GM12864 (cell line): Measurements from ENCODE around the gene TRAPPC2B.

Experiments
- DNase-seq: peaks from one replicate; pipeline ENCODE4 v3.0.0-alpha.2; 2011; ENCODE audit warnings: low read depth
- H3K4me3 ChIP-seq: 2 replicates; pipeline ENCODE4 v1.5.1; 2011; ENCODE audit warnings: mild to moderate bottlenecking, low read depth, low read length, control low read depth
- TF ChIP-seq, protein P1 (sequence below): IDR thresholded peaks from 2 replicates; pipeline ENCODE4 v1.5.1; 2011; ENCODE audit warnings: low read depth, mild to moderate bottlenecking, moderate library complexity, low read length, control low read depth, inconsistent platforms; ENCODE audit errors: missing control alignments

The TRAPPC2B gene

GRCh38 chr19:57350877-57351805 lies 12.2 kb upstream of the TRAPPC2B start, which contains the start of gene ZNF304:
TSS of gene ZNF304 (plus strand) at chr19:57351271. CDS start at chr19:57351665, 394 bp downstream.
- TF ChIP-seq, protein P1, sequence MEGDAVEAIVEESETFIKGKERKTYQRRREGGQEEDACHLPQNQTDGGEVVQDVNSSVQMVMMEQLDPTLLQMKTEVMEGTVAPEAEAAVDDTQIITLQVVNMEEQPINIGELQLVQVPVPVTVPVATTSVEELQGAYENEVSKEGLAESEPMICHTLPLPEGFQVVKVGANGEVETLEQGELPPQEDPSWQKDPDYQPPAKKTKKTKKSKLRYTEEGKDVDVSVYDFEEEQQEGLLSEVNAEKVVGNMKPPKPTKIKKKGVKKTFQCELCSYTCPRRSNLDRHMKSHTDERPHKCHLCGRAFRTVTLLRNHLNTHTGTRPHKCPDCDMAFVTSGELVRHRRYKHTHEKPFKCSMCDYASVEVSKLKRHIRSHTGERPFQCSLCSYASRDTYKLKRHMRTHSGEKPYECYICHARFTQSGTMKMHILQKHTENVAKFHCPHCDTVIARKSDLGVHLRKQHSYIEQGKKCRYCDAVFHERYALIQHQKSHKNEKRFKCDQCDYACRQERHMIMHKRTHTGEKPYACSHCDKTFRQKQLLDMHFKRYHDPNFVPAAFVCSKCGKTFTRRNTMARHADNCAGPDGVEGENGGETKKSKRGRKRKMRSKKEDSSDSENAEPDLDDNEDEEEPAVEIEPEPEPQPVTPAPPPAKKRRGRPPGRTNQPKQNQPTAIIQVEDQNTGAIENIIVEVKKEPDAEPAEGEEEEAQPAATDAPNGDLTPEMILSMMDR, result no peak
- DNase-seq, result peak; percentile 81
- H3K4me3 ChIP-seq, result peak within 1 kb of the TSS; percentile 92

DNA sequence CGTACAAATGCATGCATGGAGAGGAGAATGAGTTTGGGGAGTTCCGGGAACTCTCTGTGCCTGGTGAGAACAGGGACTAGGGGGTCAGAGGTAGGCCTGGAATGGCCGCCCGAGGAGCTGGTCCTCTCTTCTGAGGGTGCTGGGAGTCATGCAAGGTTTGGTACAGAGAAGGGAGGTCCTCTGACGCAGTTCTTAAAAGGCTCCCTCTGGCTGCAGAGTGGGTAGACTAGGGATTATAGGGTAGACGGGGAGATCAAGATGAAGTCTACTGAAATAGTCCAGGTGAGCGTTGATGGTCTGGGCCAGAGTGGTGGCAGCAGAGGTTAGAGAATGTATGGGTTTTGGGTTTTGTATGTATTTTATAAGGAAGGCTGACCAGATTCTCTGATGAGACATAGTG lies 11.5 kb upstream of the TRAPPC2B start:
- H3K4me3 ChIP-seq, result peak overlapping the region; percentile 92
- TF ChIP-seq, protein P1, result no peak
- no peak for DNase-seq

DNA sequence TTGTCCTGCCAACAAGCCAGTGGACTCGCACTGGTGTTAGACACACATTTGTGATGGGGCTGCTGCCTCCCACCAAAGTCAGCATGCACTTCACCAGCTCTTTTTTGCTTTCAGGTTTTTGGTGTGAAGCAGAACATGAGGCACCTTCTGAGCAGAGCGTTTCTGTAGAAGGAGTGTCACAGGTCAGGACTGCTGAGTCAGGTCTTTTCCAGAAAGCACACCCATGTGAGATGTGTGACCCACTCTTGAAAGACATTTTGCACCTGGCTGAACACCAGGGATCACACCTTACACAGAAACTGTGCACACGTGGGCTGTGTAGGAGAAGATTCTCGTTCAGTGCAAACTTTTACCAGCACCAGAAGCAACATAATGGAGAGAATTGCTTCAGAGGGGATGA lies 7.4 kb upstream of the TRAPPC2B start:
- TF ChIP-seq, protein P1, result no peak
- no peak overlapping the region for H3K4me3 ChIP-seq
- no peak for DNase-seq

GRCh38 chr19:57357406-57357805 lies 5.9 kb upstream of the TRAPPC2B start:
- TF ChIP-seq, protein P1, result no peak
- no peak overlapping the region for H3K4me3 ChIP-seq
- no peak for DNase-seq

DNA sequence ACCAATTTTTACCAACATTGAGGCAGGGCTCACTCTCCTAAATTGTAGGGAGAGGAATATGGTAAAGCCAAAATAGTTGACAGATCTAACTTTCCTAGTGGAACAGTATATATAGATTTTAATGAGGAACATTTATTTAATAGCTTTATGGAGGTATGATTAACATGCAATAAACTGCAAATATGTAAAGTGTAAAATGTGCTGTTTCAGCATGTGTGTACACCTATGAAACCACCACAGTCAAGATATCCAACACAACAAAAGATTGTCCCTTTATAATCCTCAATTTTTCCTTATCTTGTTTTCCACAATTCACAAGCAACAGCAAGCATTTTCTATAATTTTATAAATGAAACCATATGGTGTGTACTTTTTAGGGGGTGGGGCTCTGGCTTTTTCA lies 4.1 kb upstream of the TRAPPC2B start:
- no peak for DNase-seq
- no peak overlapping the region for H3K4me3 ChIP-seq
- TF ChIP-seq, protein P1, result no peak

DNA sequence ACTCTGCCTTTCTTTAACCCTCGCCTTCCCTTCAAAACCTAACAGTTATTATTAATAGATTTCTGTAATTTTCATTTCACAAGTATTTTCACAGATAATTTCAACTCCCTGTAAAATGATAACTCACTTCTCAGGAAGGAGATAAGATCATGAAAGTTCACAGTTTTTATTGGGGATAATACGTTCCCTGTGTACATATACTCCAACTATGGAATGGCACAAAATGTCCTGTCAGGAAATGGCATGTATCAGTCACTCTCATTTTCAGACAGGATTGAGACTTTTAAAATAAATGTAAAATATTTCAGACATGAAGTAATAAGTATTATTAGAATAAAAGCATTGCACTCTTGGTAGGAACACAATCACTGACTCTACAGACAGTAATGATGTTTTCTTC lies 932 bp upstream of the TRAPPC2B start:
- DNase-seq, result no peak
- H3K4me3 ChIP-seq, result peak overlapping the region; percentile 65; the same call in 1 of the 2 replicates
- TF ChIP-seq, protein P1, result no peak
